ENCODE data around the gene MACROD2. TPM values are rescaled to one million over a fixed set of nuclear protein-coding genes. Genes with fewer than 3 reads are reported as not detected.

Gene MACROD2
- total RNA-seq, 1 experiment from 2014 or later: 3.7 TPM

- Histone ChIP-seq H3K4me1 (ENCODE audit: control insufficient read depth in 1 of 2, insufficient read depth in 2 of 2, low read length in 2 of 2) (peaks cover 0 to 2% of the 10 kb centered on the region in 2 experiments; a peak in 1 of 4 replicates), H3K27ac (ENCODE audit: low read depth, low read length) (no peak overlapping the region), H3K36me3 (ENCODE audit: control insufficient read depth in 1 of 2, insufficient read depth in 2 of 2, low read length in 2 of 2) (no peaks in the 10 kb centered on the region), H3K9ac (ENCODE audit: low read length) (no peak overlapping the region), H3K79me2 (ENCODE audit: insufficient read depth, low read length) (no peaks in the 10 kb centered on the region), H3K4me2 (ENCODE audit: low read length) (no peak overlapping the region), H3K4me3 (replicated peaks in 1 of 2; ENCODE audit: low read depth in 1 of 2, low read length in 2 of 2) (no peak overlapping the region), H3K9me2 (ENCODE audit: insufficient read depth) (no peaks in the 10 kb centered on the region), H2AFZ (ENCODE audit: low read depth, low read length, poor library complexity, severe bottlenecking) (no peak overlapping the region), H3K27me3 (ENCODE audit: insufficient read depth, low read length) (no peaks in the 10 kb centered on the region), H3K9me3 (ENCODE audit: control insufficient read depth in 1 of 2, insufficient read depth in 1 of 2, low read depth in 1 of 2, low read length in 2 of 2) (no peaks in the 10 kb centered on the region), H4K20me1 (ENCODE audit: insufficient read depth) (no peaks in the 10 kb centered on the region)
- CTCF ChIA-PET: no interaction called here
- RAD21 ChIA-PET (ENCODE audit: low non-redundant PET in 1 of 2, low total read pairs in 2 of 2, uncharacterized antibody in 2 of 2, unreplicated experiment in 2 of 2): no interaction called here
- no TSS peak for BruUV-seq (replicated peaks)
- intact Hi-C loops (cut with micrococcal nuclease): no loop called here
- POLR2A ChIA-PET: no interaction called here
- DNase-seq (ENCODE audit: low read depth, low spot score): no peak
- ATAC-seq: no peak
- TF ChIP-seq CBX3 (IDR thresholded peaks at IDR 0.05; ENCODE audit: low read depth) (no peak), JUND (IDR thresholded peaks at IDR 0.05) (no peak)
These were observed 406.3 kb downstream of the MACROD2 start for GRCh38 chr20:14401479-14402138.

DNA sequence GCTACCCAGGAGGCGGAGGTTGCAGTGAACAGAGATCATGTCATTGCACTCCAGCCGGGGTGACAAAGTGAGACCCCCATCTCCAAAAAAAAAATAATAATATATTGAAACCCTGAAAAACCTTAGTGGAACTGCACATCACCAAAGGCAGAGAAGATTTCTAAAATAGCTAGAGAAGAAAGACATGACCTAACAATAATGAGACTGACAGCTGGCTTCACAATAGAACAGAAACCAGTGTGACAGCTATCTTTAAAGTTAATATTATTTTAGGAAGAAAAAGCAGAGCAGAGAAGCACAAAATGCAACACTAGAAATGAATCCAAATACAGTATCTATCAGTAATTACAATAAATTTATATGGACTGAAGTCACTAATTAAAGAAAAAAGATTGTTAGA, 409.2 kb downstream of the MACROD2 start:
- Histone ChIP-seq H3K9me2 (ENCODE audit: insufficient read depth) (no peaks in the 10 kb centered on the region), H2AFZ (ENCODE audit: low read depth, low read length, poor library complexity, severe bottlenecking) (no peak overlapping the region), H4K20me1 (ENCODE audit: insufficient read depth) (no peaks in the 10 kb centered on the region), H3K4me3 (replicated peaks in 1 of 2; ENCODE audit: low read depth in 1 of 2, low read length in 2 of 2) (no peak overlapping the region), H3K36me3 (ENCODE audit: control insufficient read depth in 1 of 2, insufficient read depth in 2 of 2, low read length in 2 of 2) (no peaks in the 10 kb centered on the region), H3K4me1 (ENCODE audit: control insufficient read depth in 1 of 2, insufficient read depth in 2 of 2, low read length in 2 of 2) (peaks cover 0 to 4% of the 10 kb centered on the region in 2 experiments; a peak in 1 of 4 replicates), H3K9ac (ENCODE audit: low read length) (no peak overlapping the region), H3K27me3 (ENCODE audit: insufficient read depth, low read length) (no peaks in the 10 kb centered on the region), H3K9me3 (ENCODE audit: control insufficient read depth in 1 of 2, insufficient read depth in 1 of 2, low read depth in 1 of 2, low read length in 2 of 2) (no peaks in the 10 kb centered on the region), H3K4me2 (ENCODE audit: low read length) (no peak overlapping the region), H3K79me2 (ENCODE audit: insufficient read depth, low read length) (no peaks in the 10 kb centered on the region), H3K27ac (ENCODE audit: low read depth, low read length) (no peak overlapping the region)
- ATAC-seq (no peak), DNase-seq (ENCODE audit: low read depth, low spot score) (no peak)
- no TSS peak for BruUV-seq (replicated peaks)
- TF ChIP-seq ZBTB33 (IDR thresholded peaks at IDR 0.05; ENCODE audit: extremely low read depth, insufficient replicate concordance, low read length) (no peak), SRF (IDR thresholded peaks at IDR 0.05; ENCODE audit: low read depth) (no peak), TCF7L2 (IDR thresholded peaks at IDR 0.05; ENCODE audit: borderline replicate concordance, extremely low read depth, insufficient read depth, insufficient read length) (no peak), ZFX (IDR thresholded peaks at IDR 0.05) (no peak), CTCF (IDR thresholded peaks at IDR 0.05 in 2 of 3, conservative IDR thresholded peaks at IDR 0.05 in 1 of 3; ENCODE audit: borderline replicate concordance in 1 of 3, insufficient read depth in 1 of 3, low read depth in 2 of 3, low read length in 2 of 3) (no peak), YY1 (IDR thresholded peaks at IDR 0.05; ENCODE audit: extremely low read depth, insufficient replicate concordance, low read depth, low read length) (no peak)
- POLR2A ChIA-PET: no interaction called here
- intact Hi-C loops (cut with micrococcal nuclease): no loop called here
- CTCF ChIA-PET: no interaction called here
- RAD21 ChIA-PET (ENCODE audit: low non-redundant PET in 1 of 2, low total read pairs in 2 of 2, uncharacterized antibody in 2 of 2, unreplicated experiment in 2 of 2): no interaction called here

All from HCT116 (cell line).